ENCODE data around the gene LCOR.
"Not testable (repeated sequence)": the region's sequence is repeated elsewhere in the genome, so short reads cannot be mapped to it uniquely, and the experiment has no call there.

The LCOR gene

GRCh38 chr10:97032624-97033023 is 200.5 kb downstream of the LCOR start:
- DNase-seq (ENCODE audit: low read depth in 2 of 2) = no peak

GRCh38 chr10:97033841-97034240 is 201.7 kb downstream of the LCOR start:
- not testable (repeated sequence) for DNase-seq (ENCODE audit: low read depth in 2 of 2)

- no peak for DNase-seq (ENCODE audit: low read depth in 2 of 2)
These were observed 202.2 kb downstream of the LCOR start for GRCh38 chr10:97034301-97034700.

- DNase-seq (ENCODE audit: low read depth in 2 of 2) = no peak
These were observed 203.1 kb downstream of the LCOR start for GRCh38 chr10:97034958-97035769.

- peak; percentile 52 to 64 for DNase-seq (ENCODE audit: low read depth in 2 of 2)
These were observed 205.6 kb downstream of the LCOR start for GRCh38 chr10:97037365-97038361.

- no peak for DNase-seq (ENCODE audit: low read depth in 2 of 2)
These were observed 206.6 kb downstream of the LCOR start for GRCh38 chr10:97038688-97039087.

GRCh38 chr10:97039538-97040247 is 207.6 kb downstream of the LCOR start:
- no peak for DNase-seq (ENCODE audit: low read depth in 2 of 2)

GRCh38 chr10:97040248-97040584 is 208.1 kb downstream of the LCOR start:
- no peak for DNase-seq (ENCODE audit: low read depth in 2 of 2)

- no peak for DNase-seq (ENCODE audit: low read depth in 2 of 2)
These were observed 208.6 kb downstream of the LCOR start for GRCh38 chr10:97040706-97041105.

GRCh38 chr10:97042081-97042480 is 210.0 kb downstream of the LCOR start:
- no peak for DNase-seq (ENCODE audit: low read depth in 2 of 2)

- DNase-seq (ENCODE audit: low read depth in 2 of 2) = no peak
These were observed 210.8 kb downstream of the LCOR start for GRCh38 chr10:97042716-97043562.

- no peak for DNase-seq (ENCODE audit: low read depth in 2 of 2)
These were observed 211.4 kb downstream of the LCOR start for GRCh38 chr10:97043563-97043855.

All from stimulated activated CD8-positive, alpha-beta memory T cell treated with anti-CD3 and anti-CD28 coated beads, Interleukin-2, amount 100 ng/mL, for 48 hours (primary cell).